H1 (cell line): ENCODE measurements around the gene KLHL24. TPM values are rescaled to one million over a fixed set of nuclear protein-coding genes. Genes with fewer than 3 reads are reported as not detected.

ENCODE experiments used
- CTCF ChIA-PET: fragments of 300-600 bp; sonication (Branson Sonifier 250); formaldehyde crosslinking; loops from one replicate; lab custom pipeline; 2021; ENCODE audit not compliant: partially characterized antibody; lab: Charles Lee
- POLR2A ChIA-PET: fragments of 300-600 bp; sonication (Branson Sonifier 250); formaldehyde crosslinking; loops from one replicate; lab custom pipeline; 2021; ENCODE audit warnings: inconsistent platforms; ENCODE audit not compliant: partially characterized antibody; lab: Charles Lee
- DNase-seq, 2 experiments: peaks; one replicate each; pipeline versions ENCODE4 v3.0.0 to v3.0.0-alpha.2; 2010 to 2022; ENCODE audit warnings: low spot score in 2 of 2, low read depth in 1 of 2, mixed read lengths in 1 of 2
- FAIRE-seq: peaks from 2 replicates; lab custom pipeline; 2011; peaks lifted over from hg19 to GRCh38; lab: Jason Lieb, UNC
- H2AFZ ChIP-seq: 2 replicates; pipeline ENCODE4 v1.8.1; 2012; ENCODE audit warnings: low read length, inconsistent platforms
- H2AK5ac ChIP-seq: 2 replicates; pipeline ENCODE4 v1.6.1; 2013; ENCODE audit warnings: low read depth, low read length
- H2BK120ac ChIP-seq: replicated peaks from 2 replicates; pipeline ENCODE3; 2013; ENCODE audit warnings: low read depth, low read length, inconsistent platforms
- H2BK12ac ChIP-seq: 2 replicates; pipeline ENCODE4 v1.6.1; 2013; ENCODE audit warnings: low read depth, low read length
- H2BK15ac ChIP-seq: 2 replicates; pipeline ENCODE4 v1.6.1; 2013; ENCODE audit warnings: low read length
- H2BK20ac ChIP-seq: 2 replicates; pipeline ENCODE4 v1.6.1; 2013; ENCODE audit warnings: low read length
- H2BK5ac ChIP-seq: 2 replicates; pipeline ENCODE4 v1.6.1; 2013; ENCODE audit warnings: low read depth, low read length
- H3K14ac ChIP-seq: 2 replicates; pipeline ENCODE4 v1.6.1; 2013; ENCODE audit warnings: inconsistent platforms; ENCODE audit not compliant: insufficient read length
- H3K18ac ChIP-seq: 2 replicates; pipeline ENCODE4 v1.6.1; 2013; ENCODE audit warnings: low read length; ENCODE audit errors: extremely low read depth
- H3K23ac ChIP-seq: 2 replicates; pipeline ENCODE4 v1.6.1; 2013; ENCODE audit warnings: inconsistent platforms; ENCODE audit not compliant: insufficient read length
- H3K23me2 ChIP-seq: 2 replicates; pipeline ENCODE4 v1.6.1; 2013; ENCODE audit warnings: low read depth, low read length
- H3K27ac ChIP-seq: 2 replicates; pipeline ENCODE4 v1.6.1; 2011; ENCODE audit warnings: low read depth, low read length, inconsistent platforms
- H3K27me3 ChIP-seq, 4 experiments: replicated peaks in 1 of 4; 1 replicate in 1 of 4; 2 replicates in 3 of 4; pipeline versions ENCODE4 v1.6.1 to v1.8.1; 2011 to 2013; ENCODE audit warnings: low read length in 3 of 4, mild to moderate bottlenecking in 3 of 4, inconsistent platforms in 2 of 4, mixed read lengths in 2 of 4, moderate library complexity in 1 of 4; ENCODE audit not compliant: control insufficient read depth in 3 of 4, insufficient read depth in 3 of 4; ENCODE audit errors: extremely low read depth in 1 of 4
- H3K36me3 ChIP-seq, 4 experiments: 2 replicates each; pipeline versions ENCODE4 v1.6.1 to v1.8.1; 2011 to 2013; ENCODE audit warnings: mild to moderate bottlenecking in 4 of 4, low read length in 3 of 4, moderate library complexity in 2 of 4, control low read depth in 1 of 4, inconsistent platforms in 1 of 4; ENCODE audit not compliant: insufficient read depth in 4 of 4, control insufficient read depth in 2 of 4
- H3K4ac ChIP-seq: replicated peaks from 2 replicates; pipeline ENCODE3; 2013; ENCODE audit warnings: low read length, low read depth, mixed read lengths, inconsistent platforms; ENCODE audit not compliant: insufficient read length
- H3K4me1 ChIP-seq, 4 experiments: replicated peaks in 1 of 4; 1 replicate in 1 of 4; 2 replicates in 3 of 4; pipeline versions ENCODE4 v1.6.1 to v1.8.1; 2011 to 2013; ENCODE audit warnings: low read length in 3 of 4, inconsistent platforms in 2 of 4, mixed read lengths in 1 of 4; ENCODE audit not compliant: insufficient read depth in 4 of 4, control insufficient read depth in 3 of 4
- H3K4me2 ChIP-seq, 2 experiments: 2 replicates each; pipeline versions ENCODE4 v1.6.1 to v1.8.1; 2011 to 2013; ENCODE audit warnings: low read depth in 2 of 2, low read length in 2 of 2, control low read depth in 1 of 2, inconsistent platforms in 1 of 2, mild to moderate bottlenecking in 1 of 2; ENCODE audit not compliant: insufficient read depth in 1 of 2
- H3K4me3 ChIP-seq, 4 experiments: fragments of 200-600, 300-600 bp in 1 of 4; sonication (generic), shearing (Covaris generic), sonication (Bioruptor Twin) in 1 of 4; 2 replicates each; pipeline versions ENCODE4 v1.5.1 to v1.8.1; 2011 to 2016; ENCODE audit warnings: low read length in 4 of 4, low read depth in 3 of 4, control low read depth in 2 of 4, inconsistent platforms in 2 of 4, mild to moderate bottlenecking in 2 of 4, mixed read lengths in 1 of 4, moderate library complexity in 1 of 4; ENCODE audit not compliant: insufficient read depth in 2 of 4; ENCODE audit errors: extremely low read depth in 1 of 4
- H3K56ac ChIP-seq: replicated peaks from 2 replicates; pipeline ENCODE3; 2013; ENCODE audit warnings: low read depth, mild to moderate bottlenecking, mixed read lengths, low read length, inconsistent platforms; ENCODE audit not compliant: insufficient read length
- H3K79me1 ChIP-seq: 2 replicates; pipeline ENCODE4 v1.6.1; 2013; ENCODE audit warnings: low read depth, low read length, control low read depth
- H3K79me2 ChIP-seq, 2 experiments: 2 replicates each; pipeline versions ENCODE4 v1.6.1 to v1.8.1; 2012 to 2013; ENCODE audit warnings: low read length in 2 of 2, mild to moderate bottlenecking in 2 of 2, inconsistent platforms in 1 of 2; ENCODE audit not compliant: insufficient read depth in 2 of 2, control insufficient read depth in 1 of 2
- H3K9ac ChIP-seq, 4 experiments: replicated peaks in 1 of 4; 1 replicate in 1 of 4; 2 replicates in 3 of 4; pipeline versions ENCODE4 v1.6.1 to v1.8.1; 2011 to 2013; ENCODE audit warnings: low read depth in 3 of 4, low read length in 3 of 4, control low read depth in 2 of 4, mild to moderate bottlenecking in 2 of 4, moderate library complexity in 2 of 4, inconsistent platforms in 1 of 4; ENCODE audit errors: extremely low read depth in 1 of 4
- H3K9me3 ChIP-seq, 2 experiments: 2 replicates each; pipeline versions ENCODE4 v1.6.1 to v1.8.1; 2012 to 2013; ENCODE audit warnings: mild to moderate bottlenecking in 2 of 2, moderate library complexity in 2 of 2, control low read depth in 1 of 2, inconsistent platforms in 1 of 2, low read depth in 1 of 2, low read length in 1 of 2, mixed read lengths in 1 of 2; ENCODE audit not compliant: insufficient read depth in 2 of 2
- H4K20me1 ChIP-seq, 2 experiments: replicated peaks in 1 of 2; 2 replicates each; pipeline versions ENCODE3 to v1.8.1; 2011 to 2013; ENCODE audit warnings: inconsistent platforms in 2 of 2, low read length in 2 of 2, mild to moderate bottlenecking in 1 of 2; ENCODE audit not compliant: insufficient read depth in 2 of 2, control insufficient read depth in 1 of 2
- H4K5ac ChIP-seq: 2 replicates; pipeline ENCODE4 v1.6.1; 2013; ENCODE audit warnings: low read length, low read depth, mixed read lengths, inconsistent platforms; ENCODE audit not compliant: insufficient read length
- H4K8ac ChIP-seq: 2 replicates; pipeline ENCODE4 v1.8.0; 2013; ENCODE audit warnings: mild to moderate bottlenecking, moderate library complexity, low read length, inconsistent platforms; ENCODE audit not compliant: insufficient read depth; ENCODE audit errors: extremely low read depth
- H4K91ac ChIP-seq: replicated peaks from 2 replicates; pipeline ENCODE3; 2013; ENCODE audit warnings: low read length, mixed read lengths, inconsistent platforms; ENCODE audit not compliant: insufficient read length
- ASH2L ChIP-seq: fragments of 200-600, 300-600 bp; sonication (generic); IDR thresholded peaks from one replicate; pipeline ENCODE4 v1.7.1; 2017; ENCODE audit warnings: low read length
- EGR1 ChIP-seq: IDR thresholded peaks from 2 replicates; pipeline ENCODE4 v1.6.1; 2011; ENCODE audit warnings: low read depth, low read length, borderline replicate concordance
- RBBP5 ChIP-seq: IDR thresholded peaks from 2 replicates; pipeline ENCODE4 v1.7.1; 2012; ENCODE audit warnings: low read depth, mild to moderate bottlenecking, inconsistent platforms, low read length, moderate library complexity, borderline replicate concordance
- WGBS, 2 experiments: shearing (Covaris generic) in 1 of 2; methylation state at CpG; one replicate each; pipeline versions ENCODE4 v1.1.6 to v1.1.7; 2013 to 2015; ENCODE audit warnings: low lambda C conversion rate in 2 of 2, mixed read lengths in 2 of 2, inconsistent platforms in 1 of 2, low coverage in 1 of 2, missing lambda C conversion rate in 1 of 2; ENCODE audit not compliant: insufficient replicate concordance in 2 of 2, insufficient coverage in 1 of 2, insufficient read length in 1 of 2; ENCODE audit errors: extremely low coverage in 1 of 2, missing lambda C conversion rate in 1 of 2; 5-methylcytosine and 5-hydroxymethylcytosine counted together
- polyA plus RNA-seq, 7 experiments: library from polyadenylated mRNA; depleted of rRNA in 3 of 7; stranded (reverse) in 5 of 7; unstranded in 2 of 7; fragments of >200 nt in 5 of 7; fragments of 200-250 nt in 2 of 7; gene quantifications; 1 replicate in 5 of 7; 2 replicates in 1 of 7; 4 replicates in 1 of 7; pipeline versions ENCODE4 v1.2.1 to v1.2.3, GENCODE V29; 2011 to 2013; ENCODE audit warnings: missing spikeins in 2 of 7, mixed read lengths in 2 of 7
- total RNA-seq: library from RNA; stranded (reverse); fragmentation: NEBNext Ultra II Directional; extraction: Animal tissue kit (Norgen Biotek cat#: 25700); gene quantifications from 2 replicates; pipeline ENCODE4 v1.2.1, GENCODE V29; 2021

Gene KLHL24
- total and polyA plus RNA-seq, 2 of the 8 experiments (the other 6 are each of a cell fraction or from before 2014, with no cell fraction given): 12.5 to 36.2 TPM

GRCh38 chr3:183698318-183698751 lies 62.9 kb downstream of the KLHL24 start:
- Histone ChIP-seq H3K4me3 (peak overlapping the region; percentile 59 to 96 (median 94)), H3K79me2 (peaks cover 39 to 54% of the 10 kb centered on the region in 2 experiments), H4K91ac (peak overlapping the region; percentile 3), H3K23me2 (peaks cover 10% of the 10 kb centered on the region; the same call in 1 of the 2 replicates), H2BK5ac (peak overlapping the region; percentile 26; the same call in 1 of the 2 replicates), H4K20me1 (peaks cover 6 to 9% of the 10 kb centered on the region in 2 experiments), H3K36me3 (peaks cover 0 to 6% (median 0%) of the 10 kb centered on the region in 4 experiments; a peak in 2 of 8 replicates), H3K9me3 (no peaks in the 10 kb centered on the region), H3K4me2 (peak overlapping the region; percentile 71 to 100), H2BK15ac (no peak overlapping the region), H3K27ac (peak overlapping the region; percentile 98), H3K79me1 (peaks cover 2% of the 10 kb centered on the region; the same call in 1 of the 2 replicates)
- 3% methylated on average over 13 of the region's 13 CpGs; no CpG with 5 or more reads in 1 of the 2 experiments for WGBS, 2 experiments
- TF ChIP-seq ASH2L (peak; percentile 6), EGR1 (no peak), RBBP5 (peak; percentile 16; the same call in 1 of the 2 replicates)
- TF ChIP-seq, all 59 proteins: peak for 2
- H2BK20ac ChIP-seq: no peak overlapping the region
- H3K23ac ChIP-seq: no peak overlapping the region
- no peak for DNase-seq
- H3K9ac ChIP-seq: peak overlapping the region; percentile 77 to 95 (median 92)
- no peak for FAIRE-seq
- peaks cover 0 to 15% (median 3%) of the 10 kb centered on the region in 4 experiments; a peak in 4 of 7 replicates for H3K4me1 ChIP-seq
- no peaks in the 10 kb centered on the region for H3K27me3 ChIP-seq
- H2BK120ac ChIP-seq: no peak overlapping the region
- CTCF ChIA-PET: no interaction called here
- H3K56ac ChIP-seq: peak overlapping the region; percentile 96
- peak overlapping the region; percentile 89 for H4K5ac ChIP-seq
- peak overlapping the region; percentile 96 for H4K8ac ChIP-seq
- H2AK5ac ChIP-seq: no peak overlapping the region
- H3K4ac ChIP-seq: peak overlapping the region; percentile 4
- POLR2A ChIA-PET: interaction anchor here (1.0 to 3.5 kb wide), 8 partner anchors 8 to 267 kb away, joined by 3 to 33 read pairs (median 4); partner anchors contain the start of gene KLHL24
- 0 out of 2 replicates have a peak overlapping the region, but pooled peaks have one; percentile 41 for H2AFZ ChIP-seq
- H2BK12ac ChIP-seq: no peak overlapping the region
- no peak overlapping the region for H3K14ac ChIP-seq
- H3K18ac ChIP-seq: peak overlapping the region; percentile 60; the same call in 1 of the 2 replicates
